Endothelial cell of hepatic sinusoid (primary cell): ENCODE results near the gene MAMDC2.

Experiments
- in situ Hi-C: cut with HindIII; loops from 2 replicates; pipeline ENCODE4 v1.10.0; 2017; ENCODE audit warnings: low sequenced_read_pairs

MAMDC2 gene

DNA sequence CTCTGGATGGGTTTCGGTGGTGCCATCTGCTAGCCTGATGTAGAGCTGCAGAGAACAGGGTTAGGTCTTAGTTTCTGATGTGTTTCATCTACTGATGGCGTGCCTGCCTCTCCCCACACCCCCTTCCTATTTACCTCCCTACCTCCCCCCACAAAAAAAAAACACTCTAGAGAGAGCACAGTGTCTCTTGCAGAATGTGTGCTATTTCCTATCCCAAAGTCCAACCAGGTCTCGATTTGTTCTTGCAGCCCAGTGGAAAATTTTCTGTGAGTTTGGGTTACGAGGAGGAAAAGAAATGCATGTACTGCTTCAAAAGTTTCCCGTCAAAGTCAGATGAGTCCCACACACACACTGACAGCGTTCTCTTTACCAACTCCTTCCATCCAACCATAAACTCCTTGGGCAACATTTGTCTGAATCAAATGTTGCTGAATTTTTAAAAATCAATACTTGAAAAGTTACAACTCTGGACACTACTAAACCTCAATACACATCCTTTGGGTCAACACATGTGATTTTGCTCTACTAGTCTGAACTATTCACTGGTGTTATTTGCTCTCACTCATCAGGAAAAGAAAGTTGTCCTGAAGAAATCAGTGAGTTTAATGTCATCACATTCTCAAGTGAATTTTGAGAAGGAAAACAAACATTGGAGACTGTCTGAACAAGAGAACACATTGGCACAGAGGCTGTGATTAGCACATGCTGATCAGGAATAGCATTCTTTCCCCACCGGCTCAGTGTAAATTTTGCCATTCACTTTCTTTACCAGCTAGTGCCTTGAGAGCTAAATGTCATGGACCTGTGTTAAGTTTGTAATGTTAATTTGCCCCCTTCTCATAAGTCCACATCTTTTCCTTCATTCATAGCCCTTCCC lies 84.1 kb downstream of the MAMDC2 start:
- in situ Hi-C loops, result no loop called here

DNA sequence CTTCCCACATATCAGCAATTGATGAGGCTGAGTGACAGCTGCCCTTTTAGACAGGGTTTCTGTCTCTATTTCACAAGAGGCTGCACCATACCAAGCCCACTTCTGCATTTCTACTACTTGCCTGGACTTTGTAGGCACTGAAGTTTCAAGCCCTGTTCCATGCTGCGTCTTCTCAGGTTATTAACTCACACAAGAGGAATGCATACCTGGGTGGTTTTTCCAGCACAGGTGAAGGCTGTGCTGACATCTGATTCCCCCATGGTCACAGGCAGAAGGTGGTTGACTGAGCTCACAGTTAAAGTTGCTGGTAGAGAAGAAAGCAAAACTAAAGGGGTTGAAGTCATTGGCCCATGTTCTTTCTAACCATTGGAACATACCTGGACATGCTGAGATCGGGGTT lies 86.6 kb downstream of the MAMDC2 start:
- in situ Hi-C loops, result no loop called here

DNA sequence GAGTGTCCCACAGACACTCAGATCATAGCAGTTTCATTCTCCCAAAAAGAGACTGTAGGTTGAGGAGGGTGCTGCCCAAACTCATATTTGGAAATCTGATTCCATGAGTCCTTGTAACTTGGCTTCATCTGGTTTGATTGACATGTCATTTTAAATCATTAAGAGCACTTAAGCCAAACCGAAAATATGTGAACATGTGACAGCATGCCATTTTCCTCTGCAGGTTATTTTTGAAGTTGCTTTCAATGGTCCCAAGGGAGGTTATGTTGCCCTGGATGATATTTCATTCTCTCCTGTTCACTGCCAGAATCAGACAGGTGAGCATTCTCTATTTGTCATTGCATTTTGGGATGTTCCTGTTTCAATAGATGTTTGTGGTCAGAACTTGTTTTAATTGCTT lies 87.6 kb downstream of the MAMDC2 start:
- in situ Hi-C loops, result no loop called here

DNA sequence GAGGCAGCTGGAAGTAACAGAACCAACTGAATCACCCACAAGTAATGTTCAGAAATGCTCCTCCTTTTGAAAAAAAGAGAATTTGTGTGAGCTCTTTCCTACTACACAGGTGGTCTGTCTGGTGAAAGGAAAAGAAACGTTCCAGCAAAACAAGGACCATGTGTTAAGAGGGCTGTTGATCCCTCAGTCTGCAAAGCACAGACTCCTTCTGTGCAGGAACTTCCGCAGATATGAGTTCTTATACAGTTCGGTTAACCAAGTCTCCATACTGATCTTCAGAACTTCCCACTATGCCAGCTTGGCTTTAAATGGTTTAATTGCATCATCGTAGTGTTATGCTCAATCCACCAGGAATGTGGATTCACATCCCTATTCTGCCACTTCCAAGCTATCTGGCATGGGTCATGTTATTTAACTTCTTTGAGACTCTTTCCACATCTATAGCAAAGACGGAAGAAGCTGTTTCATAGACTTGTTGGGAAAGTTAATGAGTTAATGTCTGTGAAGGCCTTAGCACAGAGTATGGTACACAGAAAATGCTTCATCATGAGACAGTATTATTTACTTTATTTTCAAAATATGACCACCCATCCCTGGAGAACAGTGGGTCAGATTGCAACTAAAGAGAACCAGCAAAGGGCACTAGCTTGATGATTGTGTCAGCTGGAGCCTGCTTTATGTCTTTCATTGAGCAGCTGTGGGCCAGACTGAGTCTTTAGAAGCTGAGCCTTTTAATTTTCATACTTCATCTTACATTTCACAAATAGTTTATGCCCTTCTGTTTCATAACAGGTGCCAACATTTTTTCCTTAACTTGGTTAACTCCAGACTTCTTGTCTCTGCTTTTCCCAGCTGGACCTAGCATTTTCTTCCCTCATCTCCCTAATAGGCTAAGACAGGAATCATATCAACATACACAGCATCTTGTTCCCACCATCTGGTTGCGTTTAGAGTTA lies 89.9 kb downstream of the MAMDC2 start:
- in situ Hi-C loops, result no loop called here

DNA sequence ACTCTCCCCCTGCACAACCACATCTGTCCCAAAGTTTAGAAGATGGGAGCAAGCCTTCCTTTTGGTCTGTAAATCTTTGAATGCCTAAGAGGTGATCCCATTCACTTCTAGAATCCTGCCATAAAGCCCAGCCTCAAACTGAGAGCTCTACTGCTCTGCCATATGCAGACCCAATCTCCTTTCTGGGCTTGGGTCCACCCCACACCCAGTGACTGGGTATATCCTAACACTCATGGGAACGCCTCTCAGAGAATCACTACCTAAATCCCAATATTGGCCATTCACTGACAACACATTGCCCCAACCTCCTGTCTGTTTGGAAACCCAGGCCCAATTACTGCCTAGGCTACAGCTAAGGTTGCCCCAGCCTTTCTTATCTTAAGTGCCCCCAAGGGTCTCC lies 90.7 kb downstream of the MAMDC2 start:
- in situ Hi-C loops, result no loop called here

DNA sequence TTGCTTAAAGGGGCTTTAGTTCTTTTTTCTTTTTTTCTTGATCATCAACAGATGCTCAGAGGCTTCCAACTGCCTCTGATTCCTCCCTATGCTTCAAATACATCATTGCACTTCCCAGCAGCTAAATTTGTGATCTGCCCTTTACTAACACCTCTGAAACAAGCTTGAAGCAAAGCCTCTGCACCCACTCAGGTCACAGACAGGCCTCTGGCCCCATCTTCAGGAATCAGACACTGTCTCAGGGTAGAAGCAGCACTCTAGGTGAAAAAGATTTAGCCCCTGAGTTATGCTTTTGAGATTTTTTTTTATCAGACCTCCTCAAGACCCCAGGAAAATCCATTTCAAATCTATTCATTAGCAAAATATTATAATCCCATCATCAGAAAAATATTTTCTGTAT lies 91.5 kb downstream of the MAMDC2 start:
- in situ Hi-C loops, result no loop called here

DNA sequence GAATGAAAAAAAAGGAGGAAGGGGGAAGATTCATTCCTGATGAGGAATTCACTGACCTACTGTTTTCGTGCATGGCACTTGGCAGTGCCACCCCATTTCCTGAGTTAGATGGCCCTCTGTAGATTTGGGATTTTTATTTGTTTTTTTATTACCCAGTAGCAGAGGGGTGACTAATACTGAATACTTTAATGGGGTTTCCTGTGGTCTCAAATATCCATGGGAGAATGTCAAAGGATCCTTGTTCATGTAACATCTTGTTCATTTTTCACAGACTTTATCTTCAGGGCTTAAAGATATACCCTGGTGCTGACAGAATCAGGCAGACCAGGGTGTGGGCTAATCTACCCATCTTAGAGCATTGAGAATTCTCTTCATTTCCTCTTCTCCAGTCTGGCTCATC lies 93.0 kb downstream of the MAMDC2 start:
- in situ Hi-C loops, result no loop called here

DNA sequence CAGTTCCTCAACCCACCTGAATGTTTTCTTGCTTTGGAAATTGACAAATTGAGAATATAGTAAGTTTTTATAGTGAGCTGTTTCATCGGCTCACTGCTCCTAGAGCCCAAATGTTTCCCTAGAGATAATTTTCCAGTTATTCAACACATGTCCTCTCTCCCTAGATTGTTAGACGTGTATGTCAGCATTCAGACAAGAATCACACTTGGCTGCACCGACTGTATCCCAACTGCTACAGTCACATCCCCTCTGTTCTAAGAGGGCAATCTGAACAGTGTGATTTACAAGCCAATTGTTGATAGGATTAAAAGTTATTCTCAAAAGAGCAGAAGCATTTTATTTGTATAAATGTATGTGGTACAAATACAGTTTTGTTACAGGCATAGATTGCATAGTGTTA lies 93.9 kb downstream of the MAMDC2 start:
- in situ Hi-C loops, result no loop called here

DNA sequence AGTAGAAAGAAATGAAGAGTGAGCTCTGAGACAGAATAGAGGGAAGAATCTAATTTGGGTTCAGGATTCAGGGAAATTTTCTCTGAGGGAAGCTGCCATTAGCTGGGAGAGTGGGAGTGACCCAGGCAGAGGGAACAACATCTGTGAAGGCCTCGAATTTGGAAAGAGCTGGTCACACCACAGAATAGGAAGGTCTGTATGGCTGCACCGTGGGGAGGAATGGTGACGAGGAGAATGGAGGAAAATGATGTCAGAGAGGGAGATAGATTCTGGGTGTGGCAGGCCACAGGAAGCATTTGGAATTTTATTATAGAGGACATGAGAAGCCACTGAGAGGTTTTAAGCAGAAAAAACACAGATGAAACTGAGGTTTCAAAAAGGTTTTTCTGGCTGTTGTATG lies 98.5 kb downstream of the MAMDC2 start:
- in situ Hi-C loops, result no loop called here

DNA sequence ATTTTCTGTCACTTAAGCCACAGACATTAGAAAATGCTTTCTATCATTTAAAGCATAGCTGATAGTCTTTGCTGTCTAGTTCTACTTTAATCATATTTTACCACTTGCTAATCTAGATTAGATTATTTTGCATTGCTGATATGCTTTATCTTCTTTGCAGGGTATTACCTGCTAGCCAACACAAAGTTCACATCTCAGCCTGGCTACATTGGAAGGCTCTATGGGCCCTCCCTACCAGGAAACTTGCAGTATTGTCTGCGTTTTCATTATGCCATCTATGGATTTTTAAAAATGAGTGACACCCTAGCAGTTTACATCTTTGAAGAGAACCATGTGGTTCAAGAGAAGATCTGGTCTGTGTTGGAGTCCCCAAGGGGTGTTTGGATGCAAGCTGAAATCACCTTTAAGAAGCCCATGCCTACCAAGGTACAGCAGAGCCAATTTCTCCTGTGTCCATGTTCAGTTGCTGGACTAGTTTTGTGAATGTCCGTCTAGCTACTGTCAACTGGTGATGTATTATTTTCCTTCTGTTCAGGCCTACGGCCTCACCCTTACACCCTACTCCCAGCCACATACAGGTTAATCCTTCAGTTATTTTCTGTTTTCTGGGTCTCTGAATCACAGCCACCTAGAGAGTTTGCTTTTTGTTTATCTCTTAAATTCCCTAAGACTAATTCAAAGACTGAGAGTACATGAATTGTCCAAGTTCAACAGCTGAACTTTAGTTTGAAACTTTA lies 99.9 kb downstream of the MAMDC2 start:
- in situ Hi-C loops, result no loop called here

DNA sequence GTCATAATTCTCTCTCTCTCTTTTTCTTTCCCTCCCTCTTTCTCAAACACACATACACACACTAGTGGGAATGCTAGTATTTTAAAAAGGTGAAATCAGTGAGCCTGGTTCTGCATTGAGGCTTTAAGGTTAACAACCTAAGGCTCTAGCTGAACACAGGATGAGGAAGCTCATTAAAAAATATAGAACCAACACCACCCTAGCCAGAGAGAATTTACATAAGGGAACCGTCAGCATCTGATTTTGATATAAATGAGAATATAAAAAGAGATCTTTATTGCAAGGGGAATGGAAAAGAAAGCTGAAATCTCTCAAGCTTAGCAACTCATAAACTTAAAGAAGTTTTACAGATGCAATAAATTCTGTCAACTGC lies 100.5 kb downstream of the MAMDC2 start:
- in situ Hi-C loops, result no loop called here

DNA sequence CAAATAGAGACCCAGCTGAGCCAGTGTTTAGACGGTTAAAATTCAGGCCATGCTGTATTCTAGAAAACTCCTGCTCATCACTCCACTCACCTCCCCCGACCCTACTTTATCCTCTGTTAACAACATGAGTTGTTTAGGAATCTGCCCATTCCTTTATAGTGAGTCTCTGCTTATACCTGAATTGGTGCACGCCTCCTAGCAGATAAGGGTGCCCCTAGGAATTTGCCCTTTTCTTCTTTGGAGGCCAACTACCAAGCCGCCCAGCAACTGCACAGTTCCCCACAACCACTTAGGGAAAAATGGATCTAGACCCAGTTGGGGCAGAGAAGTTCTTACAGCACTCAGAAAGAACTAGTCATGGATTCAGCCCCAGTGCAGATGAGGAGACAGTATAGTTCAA lies 102.3 kb downstream of the MAMDC2 start:
- in situ Hi-C loops, result no loop called here

DNA sequence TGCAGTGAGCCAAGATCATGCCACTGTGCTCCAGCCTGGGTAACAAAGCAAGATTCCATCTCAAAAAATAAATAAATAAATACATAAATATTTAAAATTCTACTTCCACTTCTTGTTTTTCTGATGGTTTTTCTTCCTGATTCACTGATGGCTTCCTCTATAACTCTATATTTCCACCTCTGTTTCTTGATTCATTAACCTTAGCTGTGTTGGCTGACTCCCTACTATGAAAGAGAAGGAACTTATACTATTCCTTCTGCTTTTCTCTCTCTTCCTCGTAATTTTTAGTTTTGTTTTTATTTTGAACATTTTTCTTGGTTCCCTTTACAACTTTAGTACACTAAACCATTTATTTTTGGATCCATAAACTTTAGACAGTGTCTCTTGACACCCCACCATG lies 103.5 kb downstream of the MAMDC2 start:
- in situ Hi-C loops, result no loop called here

DNA sequence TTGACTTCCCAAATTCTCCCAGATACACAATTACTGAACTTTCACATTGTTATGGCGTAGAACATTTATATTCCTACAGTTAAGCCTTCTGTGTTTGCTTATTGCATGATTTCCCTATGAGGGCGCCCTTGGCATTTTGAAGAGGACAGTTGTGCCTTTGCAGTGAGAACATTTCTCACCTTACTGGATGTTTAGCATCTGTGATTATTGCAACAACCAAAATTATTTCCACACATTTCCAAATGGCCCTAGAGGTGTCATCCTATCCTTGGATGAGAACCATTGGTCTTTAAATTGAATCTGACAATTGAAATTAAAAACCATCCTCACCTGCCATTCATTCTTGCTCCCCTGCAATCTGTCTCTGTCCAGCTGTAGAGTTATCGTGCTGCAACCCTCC lies 104.0 kb downstream of the MAMDC2 start:
- in situ Hi-C loops, result no loop called here

DNA sequence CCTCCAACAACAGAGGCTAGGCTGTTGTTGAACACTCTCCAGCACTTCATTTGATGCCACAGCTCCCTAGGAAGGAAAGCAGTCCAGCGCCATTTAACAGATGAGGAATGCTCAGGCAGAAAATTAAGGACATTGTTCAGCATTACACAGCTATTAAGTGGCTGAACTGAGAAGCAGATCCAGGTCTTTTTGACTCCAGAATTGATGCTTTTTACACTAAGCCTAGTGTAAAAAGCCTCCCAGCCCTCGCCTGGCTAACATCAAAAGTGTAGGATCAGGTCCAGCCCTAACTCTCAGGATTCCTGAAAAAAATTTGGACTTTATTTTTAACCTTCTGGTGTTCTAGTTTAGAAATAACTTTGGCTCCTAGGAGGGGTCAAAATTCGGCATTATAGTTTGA lies 108.7 kb downstream of the MAMDC2 start:
- in situ Hi-C loops, result no loop called here

DNA sequence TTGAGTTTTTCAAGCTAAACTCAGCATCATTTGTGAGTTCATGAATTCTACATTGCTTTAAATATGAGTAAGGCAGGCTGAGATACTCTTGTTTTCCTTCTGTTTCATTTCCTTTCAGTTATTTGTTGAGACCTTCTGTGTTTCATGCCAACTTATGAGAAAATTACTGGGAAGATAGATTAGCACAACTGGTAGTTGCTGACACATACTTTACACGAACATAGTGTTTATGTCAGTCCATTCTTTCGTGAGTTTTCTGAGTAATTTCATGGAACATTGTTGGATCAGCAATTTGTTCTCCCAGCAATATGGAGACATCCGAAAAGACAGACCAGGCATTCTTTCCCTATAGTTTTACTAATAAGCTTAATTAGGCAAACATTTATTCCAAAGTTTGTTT lies 113.1 kb downstream of the MAMDC2 start:
- in situ Hi-C loops, result loop anchor here (5.0 kb wide), 1 partner anchor 74 kb away; no protein-coding TSS in a partner anchor

DNA sequence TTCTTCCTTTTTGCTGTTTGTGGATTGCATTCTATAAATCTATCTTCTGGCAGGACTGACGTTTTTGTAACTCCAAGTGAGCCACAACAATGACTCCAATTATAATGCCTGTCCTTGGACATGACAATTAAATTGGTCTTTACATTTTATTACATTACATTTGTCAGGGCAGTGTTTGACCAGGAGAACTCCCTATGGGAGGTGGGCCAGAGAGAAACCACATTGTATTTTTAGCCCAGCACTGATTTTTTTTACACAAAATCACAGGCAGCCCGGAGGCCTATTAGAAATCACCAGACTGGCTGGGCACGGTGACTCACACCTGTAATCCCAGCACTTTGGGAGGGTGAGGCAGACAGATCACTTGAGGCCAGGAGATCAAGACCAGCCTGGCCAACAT lies 116.0 kb downstream of the MAMDC2 start:
- in situ Hi-C loops, result loop anchor here (5.0 kb wide), 1 partner anchor 77 kb away; no protein-coding TSS in a partner anchor

DNA sequence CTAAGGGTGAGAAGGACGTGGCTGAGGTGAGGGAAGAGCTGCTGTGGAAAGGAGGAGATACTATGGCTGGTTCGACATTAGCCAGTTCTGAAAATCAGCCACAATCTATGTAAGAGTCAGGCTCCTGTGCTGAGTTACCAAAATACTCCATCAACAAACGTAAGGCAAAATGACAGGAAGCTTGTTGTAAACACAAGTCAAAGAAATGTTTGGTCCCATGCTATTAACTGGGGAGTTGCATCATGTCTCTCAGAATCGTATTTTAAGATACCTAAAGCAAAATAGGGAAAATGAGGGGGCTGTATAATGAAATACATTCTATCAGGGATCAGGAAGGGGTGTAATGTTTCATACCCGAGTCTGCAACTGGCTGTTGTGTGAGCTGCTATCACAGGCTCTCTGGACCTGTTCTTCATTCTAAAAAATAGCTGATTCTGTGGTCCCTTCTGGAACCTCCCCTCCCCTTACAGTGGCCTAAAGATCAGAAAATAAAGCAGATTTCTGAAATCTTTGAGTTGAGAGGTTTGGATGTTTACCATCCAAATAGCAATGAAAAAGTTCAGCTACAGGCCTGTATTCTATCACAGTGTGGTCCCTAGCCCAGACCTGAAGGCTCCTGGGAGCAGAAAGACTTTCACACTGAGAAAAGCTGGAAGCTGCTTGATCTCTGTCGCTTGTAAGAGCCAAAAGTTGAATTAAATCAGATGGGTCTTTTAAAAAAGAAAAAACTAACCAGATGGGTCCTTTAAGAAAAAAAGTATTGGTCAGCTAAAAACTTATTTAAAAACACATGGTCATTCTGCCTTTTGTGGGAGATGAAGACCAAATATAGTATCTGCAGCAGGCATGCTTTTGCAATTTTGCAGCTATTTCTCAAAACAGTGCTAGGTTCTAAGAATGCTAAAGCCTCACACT lies 117.3 kb downstream of the MAMDC2 start:
- in situ Hi-C loops, result no loop called here

DNA sequence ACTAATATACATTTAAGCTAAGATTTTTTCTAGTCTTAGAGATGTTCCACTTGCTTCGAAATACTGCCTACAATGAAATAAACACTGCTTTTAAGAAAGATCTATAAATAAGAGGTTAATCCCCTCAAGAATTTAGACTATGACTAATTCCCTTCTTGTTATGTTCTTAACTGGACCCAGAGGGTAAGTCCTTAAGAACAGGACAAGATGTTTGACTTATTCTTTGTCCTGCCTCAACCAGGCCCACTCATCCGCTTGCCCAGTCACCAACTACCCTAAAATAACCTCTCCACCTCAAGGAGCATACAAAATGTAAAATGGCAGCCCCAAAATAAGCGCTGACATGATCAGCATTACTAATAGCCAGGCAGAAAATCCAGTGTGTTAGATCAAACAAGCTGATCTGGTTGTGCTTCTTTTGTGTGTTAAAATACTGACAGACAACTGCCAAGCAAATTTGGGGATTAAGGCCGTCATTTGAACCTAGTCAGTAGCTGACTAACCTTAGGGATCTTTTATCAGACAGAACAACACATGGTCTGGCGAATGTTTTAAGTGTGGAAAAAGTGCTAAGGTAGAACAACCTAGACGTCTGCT lies 121.5 kb downstream of the MAMDC2 start:
- in situ Hi-C loops, result no loop called here

DNA sequence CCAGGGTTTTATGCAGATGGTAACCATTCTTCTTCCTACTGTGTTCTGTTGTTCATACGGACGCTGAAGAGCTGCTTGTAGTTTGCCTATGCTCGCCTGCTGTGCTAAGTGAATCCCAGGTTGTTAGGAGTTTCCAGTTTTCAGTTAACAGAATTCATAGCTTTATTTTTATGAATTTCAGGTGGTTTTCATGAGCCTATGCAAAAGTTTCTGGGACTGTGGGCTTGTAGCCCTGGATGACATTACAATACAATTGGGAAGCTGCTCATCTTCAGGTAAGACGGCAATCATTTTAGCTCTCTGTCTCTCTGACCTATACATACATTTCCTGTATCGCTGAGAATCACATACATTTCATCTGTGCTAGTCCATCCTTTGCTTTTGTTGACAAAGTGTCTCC lies 124.9 kb downstream of the MAMDC2 start:
- in situ Hi-C loops, result no loop called here
